CD14-positive monocyte (primary cell): ENCODE results near the gene ZMYND19. TPM values are rescaled to one million over a fixed set of nuclear protein-coding genes. Genes with fewer than 3 reads are reported as not detected.

Experiments
- DNase-seq, 3 donors: peaks; one replicate each; pipeline ENCODE4 v3.0.0-alpha.2; 2011 to 2022
- H2AFZ ChIP-seq: 2 replicates; pipeline ENCODE4 v1.6.0; 2012; ENCODE audit warnings: mild to moderate bottlenecking, low read depth, low read length, inconsistent platforms; ENCODE audit not compliant: insufficient read depth, poor library complexity, severe bottlenecking
- H3K27ac ChIP-seq, 2 donors: 1 replicate in 1 of 2; 2 replicates in 1 of 2; pipeline ENCODE4 v1.5.1; 2012 to 2013; ENCODE audit warnings: low read length in 2 of 2, control low read depth in 1 of 2, inconsistent platforms in 1 of 2, low read depth in 1 of 2, mild to moderate bottlenecking in 1 of 2
- H3K27me3 ChIP-seq, 2 donors: one replicate each; pipeline versions ENCODE4 v1.6.0 to v1.6.1; 2011 to 2013; ENCODE audit warnings: low read length in 2 of 2; ENCODE audit not compliant: control insufficient read depth in 2 of 2, insufficient read depth in 2 of 2
- H3K36me3 ChIP-seq, 2 donors: replicated peaks in 1 of 2; 1 replicate in 1 of 2; 2 replicates in 1 of 2; pipeline versions ENCODE4 v1.5.1 to v1.6.1; 2012 to 2013; ENCODE audit warnings: low read length in 2 of 2, control low read depth in 1 of 2, inconsistent platforms in 1 of 2, mild to moderate bottlenecking in 1 of 2; ENCODE audit not compliant: insufficient read depth in 2 of 2, control insufficient read depth in 1 of 2
- H3K4me1 ChIP-seq, 2 donors: 1 replicate in 1 of 2; 2 replicates in 1 of 2; pipeline versions ENCODE4 v1.5.1 to v1.6.1; 2012 to 2013; ENCODE audit warnings: low read length in 2 of 2, control low read depth in 1 of 2, inconsistent platforms in 1 of 2, mild to moderate bottlenecking in 1 of 2, moderate library complexity in 1 of 2; ENCODE audit not compliant: insufficient read depth in 2 of 2, control insufficient read depth in 1 of 2
- H3K4me2 ChIP-seq: replicated peaks from 2 replicates; pipeline ENCODE3; 2012; ENCODE audit warnings: low read length, moderate library complexity, mild to moderate bottlenecking; ENCODE audit not compliant: poor library complexity, severe bottlenecking; ENCODE audit errors: extremely low read depth
- H3K4me3 ChIP-seq, 3 experiments: fragments of 200-600 bp in 1 of 3; sonication (generic) in 1 of 3; replicated peaks in 1 of 3; 1 replicate in 2 of 3; 2 replicates in 1 of 3; pipeline ENCODE4 v1.5.1; 2011 to 2013; ENCODE audit warnings: low read length in 3 of 3, mild to moderate bottlenecking in 3 of 3, control low read depth in 2 of 3, low read depth in 2 of 3, inconsistent platforms in 1 of 3, moderate library complexity in 1 of 3
- H3K79me2 ChIP-seq: 2 replicates; pipeline ENCODE4 v1.6.0; 2012; ENCODE audit warnings: mild to moderate bottlenecking, control low read depth, inconsistent platforms, low read length, moderate library complexity; ENCODE audit not compliant: insufficient read depth
- H3K9ac ChIP-seq: 2 replicates; pipeline ENCODE4 v1.6.0; 2017; ENCODE audit warnings: low read length, mild to moderate bottlenecking; ENCODE audit not compliant: insufficient read depth, poor library complexity, severe bottlenecking
- H3K9me3 ChIP-seq, 2 donors: replicated peaks in 1 of 2; 1 replicate in 1 of 2; 2 replicates in 1 of 2; pipeline versions ENCODE4 v1.5.1 to v1.6.1; 2012 to 2013; ENCODE audit warnings: low read length in 2 of 2, control low read depth in 1 of 2; ENCODE audit not compliant: control insufficient read depth in 1 of 2, insufficient read depth in 1 of 2
- H4K20me1 ChIP-seq: 2 replicates; pipeline ENCODE4 v1.6.0; 2012; ENCODE audit warnings: mild to moderate bottlenecking, low read length, control low read depth, moderate library complexity; ENCODE audit not compliant: insufficient read depth
- H3K27ac Mint-ChIP-seq, 7 donors: one replicate each; pipeline ENCODE4 v1.8.0; 2020; ENCODE audit warnings: mild to moderate bottlenecking in 7 of 7, mixed read lengths in 7 of 7, moderate library complexity in 6 of 7, inconsistent platforms in 2 of 7
- H3K27me3 Mint-ChIP-seq, 3 donors: one replicate each; pipeline ENCODE4 v1.8.0; 2021 to 2022; ENCODE audit warnings: low read depth in 3 of 3, mild to moderate bottlenecking in 3 of 3, mixed read lengths in 3 of 3, moderate library complexity in 3 of 3, inconsistent platforms in 1 of 3
- H3K36me3 Mint-ChIP-seq, 2 donors: one replicate each; pipeline ENCODE4 v1.8.0; 2020; ENCODE audit warnings: mixed read lengths in 2 of 2, inconsistent platforms in 1 of 2, mild to moderate bottlenecking in 1 of 2
- H3K4me1 Mint-ChIP-seq: one replicate; pipeline ENCODE4 v1.8.0; 2020; ENCODE audit warnings: mild to moderate bottlenecking, mixed read lengths
- H3K4me3 Mint-ChIP-seq, 2 donors: one replicate each; pipeline ENCODE4 v1.8.0; 2020; ENCODE audit warnings: mild to moderate bottlenecking in 2 of 2, mixed read lengths in 2 of 2, moderate library complexity in 1 of 2
- H3K9me3 Mint-ChIP-seq, 7 donors: one replicate each; pipeline ENCODE4 v1.8.0; 2020 to 2022; ENCODE audit warnings: mixed read lengths in 7 of 7, mild to moderate bottlenecking in 6 of 7, moderate library complexity in 6 of 7, inconsistent platforms in 2 of 7
- CTCF ChIP-seq: fragments of 200-600 bp; IDR thresholded peaks from one replicate; pipeline ENCODE4 v1.8.0; 2022; ENCODE audit warnings: antibody characterized with exemption, mild to moderate bottlenecking
- WGBS: methylation state at CpG from one replicate; pipeline ENCODE4 v1.1.5; 2013; ENCODE audit warnings: missing lambda C conversion rate; ENCODE audit not compliant: insufficient coverage; 5-methylcytosine and 5-hydroxymethylcytosine counted together
- intact Hi-C, 2 donors: fragments of 100-400 bp; cut with micrococcal nuclease; formaldehyde crosslinking; loops; one replicate each; pipeline versions ENCODE4 v1.15.0 to v1.15.1; 2023
- polyA plus RNA-seq, 3 donors: library from polyadenylated mRNA; depleted of rRNA in 1 of 3; unstranded in 2 of 3; stranded (reverse) in 1 of 3; fragments of 300-500 nt in 2 of 3; fragments of >200 nt in 1 of 3; fragmentation: Illumina TruSeq in 2 of 3; gene quantifications; 1 replicate in 2 of 3; 2 replicates in 1 of 3; pipeline ENCODE4 v1.2.3, GENCODE V29; 2012 to 2021

Gene ZMYND19
- polyA plus RNA-seq, 3 donors = 1.9 to 12.4 (median 4.5) TPM

GRCh38 chr9:137614631-137615386 is 24.5 kb upstream of the ZMYND19 start:
- H2AFZ ChIP-seq = no peak overlapping the region
- no peaks in the 10 kb centered on the region for H3K9me3 Mint-ChIP-seq
- H3K36me3 Mint-ChIP-seq = peaks cover 17 to 36% of the 10 kb centered on the region in 2 donors
- H3K27me3 ChIP-seq = no peaks in the 10 kb centered on the region
- H3K4me1 Mint-ChIP-seq = peaks cover 44% of the 10 kb centered on the region
- WGBS = 95% methylated on average over 14 of the region's 25 CpGs
- peak overlapping the region in 1 of 2 donors; percentile 4 for H3K4me3 Mint-ChIP-seq
- H3K4me1 ChIP-seq = peaks cover 41 to 56% of the 10 kb centered on the region in 2 donors
- H3K36me3 ChIP-seq = peaks cover 32 to 49% of the 10 kb centered on the region in 2 donors
- no peak overlapping the region for H3K9ac ChIP-seq
- TF ChIP-seq CTCF = no peak
- peak overlapping the region in 1 of 2 donors; percentile 1 for H3K27ac ChIP-seq
- no peak overlapping the region for H3K4me3 ChIP-seq
- intact Hi-C loops = loop anchor here (5.0 kb wide), 1 partner anchor 38 kb away; the partner anchor contains the start of gene DPH7 (in 2 of the 2)
- peak overlapping the region in 4 of 7 donors; percentile 25 to 57 (median 46) for H3K27ac Mint-ChIP-seq
- no peaks in the 10 kb centered on the region for H3K9me3 ChIP-seq
- H4K20me1 ChIP-seq = peaks cover 80% of the 10 kb centered on the region
- H3K27me3 Mint-ChIP-seq = no peaks in the 10 kb centered on the region
- no peak overlapping the region for H3K4me2 ChIP-seq
- DNase-seq = no peak
- H3K79me2 ChIP-seq = peaks cover 90% of the 10 kb centered on the region

GRCh38 chr9:137613738-137614523 is 23.6 kb upstream of the ZMYND19 start:
- 97% methylated on average over 26 of the region's 27 CpGs for WGBS
- no peak for TF ChIP-seq CTCF
- H4K20me1 ChIP-seq = peaks cover 84% of the 10 kb centered on the region
- H3K36me3 ChIP-seq = peaks cover 32 to 49% of the 10 kb centered on the region in 2 donors
- H3K27me3 Mint-ChIP-seq = no peaks in the 10 kb centered on the region
- no peak overlapping the region for H3K4me2 ChIP-seq
- no peak overlapping the region for H3K4me3 ChIP-seq
- intact Hi-C loops = no loop called here
- H3K27ac Mint-ChIP-seq = peak overlapping the region in 2 of 7 donors; percentile 73 to 79
- no peaks in the 10 kb centered on the region for H3K9me3 ChIP-seq
- H3K79me2 ChIP-seq = peaks cover 93% of the 10 kb centered on the region
- no peak overlapping the region for H3K9ac ChIP-seq
- peaks cover 49% of the 10 kb centered on the region for H3K4me1 Mint-ChIP-seq
- H3K27me3 ChIP-seq = no peaks in the 10 kb centered on the region
- no peak overlapping the region for H3K4me3 Mint-ChIP-seq
- H2AFZ ChIP-seq = no peak overlapping the region
- H3K36me3 Mint-ChIP-seq = peaks cover 17 to 41% of the 10 kb centered on the region in 2 donors
- no peaks in the 10 kb centered on the region for H3K9me3 Mint-ChIP-seq
- H3K4me1 ChIP-seq = peaks cover 47 to 59% of the 10 kb centered on the region in 2 donors
- H3K27ac ChIP-seq = peak overlapping the region in 1 of 2 donors; percentile 76
- no peak for DNase-seq
